ENCODE results near the gene EMC6.

The EMC6 gene

GRCh38 chr17:3656755-3657587 is 11.6 kb upstream of the EMC6 start:
- DNase-seq = no peak

- DNase-seq = no peak
Measured at GRCh38 chr17:3657588-3657869, 11.1 kb upstream of the EMC6 start.

- DNase-seq = no peak
Measured at GRCh38 chr17:3657874-3658783, 10.5 kb upstream of the EMC6 start.

GRCh38 chr17:3658784-3659449 is 9.7 kb upstream of the EMC6 start:
- no peak for DNase-seq

- no peak for DNase-seq
Measured at GRCh38 chr17:3659541-3660111, 9.0 kb upstream of the EMC6 start.

GRCh38 chr17:3660311-3660891 is 8.2 kb upstream of the EMC6 start:
- DNase-seq = no peak

- no peak for DNase-seq
Measured at GRCh38 chr17:3663102-3664011, 5.3 kb upstream of the EMC6 start.

- no peak for DNase-seq
Measured at GRCh38 chr17:3665834-3666233, 2.8 kb upstream of the EMC6 start.

- no peak for DNase-seq
Measured at GRCh38 chr17:3666516-3666915, 2.1 kb upstream of the EMC6 start.

GRCh38 chr17:3667366-3668278 is 990 bp upstream of the EMC6 start:
- DNase-seq = no peak

GRCh38 chr17:3669085-3669347 is 404 bp downstream of the EMC6 start:
- no peak for DNase-seq

- no peak for DNase-seq
Measured at GRCh38 chr17:3669548-3669947, 936 bp downstream of the EMC6 start.

- no peak for DNase-seq
Measured at GRCh38 chr17:3672571-3672970, 4.0 kb downstream of the EMC6 start.

GRCh38 chr17:3675886-3676285 is 7.3 kb downstream of the EMC6 start:
- DNase-seq = no peak

GRCh38 chr17:3678095-3678820 is 9.6 kb downstream of the EMC6 start:
- DNase-seq = no peak

- no peak for DNase-seq
Measured at GRCh38 chr17:3678821-3679530, 10.4 kb downstream of the EMC6 start.

- DNase-seq = no peak
Measured at GRCh38 chr17:3679531-3680126, 11.0 kb downstream of the EMC6 start.

GRCh38 chr17:3681057-3681456 is 12.4 kb downstream of the EMC6 start:
- DNase-seq = no peak

- no peak for DNase-seq
Measured at GRCh38 chr17:3681565-3681964, 13.0 kb downstream of the EMC6 start.
